Islet precursor cell (in vitro differentiated cells): ENCODE results near the gene DCX.

Experiments
- DNase-seq: peaks from one replicate; pipeline ENCODE4 v3.0.0-alpha.2; 2018

The DCX gene

DNA sequence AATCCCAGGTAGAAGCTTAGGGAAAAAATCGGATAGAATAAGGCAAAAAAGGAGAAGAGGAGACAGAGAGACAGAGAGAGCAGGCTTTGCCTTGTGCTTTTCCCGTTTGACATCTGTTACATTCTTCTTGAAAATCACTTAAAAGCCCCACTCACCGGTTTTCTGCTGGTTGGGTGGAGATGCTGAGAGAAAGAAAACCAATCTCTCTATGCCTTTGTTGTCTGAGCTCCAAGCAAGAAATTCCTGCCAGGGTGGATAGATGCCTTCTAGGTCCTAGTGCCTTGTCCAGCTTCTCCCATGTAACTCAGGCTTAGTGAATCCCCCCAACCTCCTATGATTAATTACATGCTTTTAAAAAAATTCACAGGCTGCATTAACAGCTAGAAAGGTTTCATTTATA, at the start of gene DCX:
Gene DCX, minus strand, starts transcription at position 210 of the 400 bp plus-strand sequence. CDS start 1,794 bp downstream, outside the sequence.
- DNase-seq: peak; percentile 56

DNA sequence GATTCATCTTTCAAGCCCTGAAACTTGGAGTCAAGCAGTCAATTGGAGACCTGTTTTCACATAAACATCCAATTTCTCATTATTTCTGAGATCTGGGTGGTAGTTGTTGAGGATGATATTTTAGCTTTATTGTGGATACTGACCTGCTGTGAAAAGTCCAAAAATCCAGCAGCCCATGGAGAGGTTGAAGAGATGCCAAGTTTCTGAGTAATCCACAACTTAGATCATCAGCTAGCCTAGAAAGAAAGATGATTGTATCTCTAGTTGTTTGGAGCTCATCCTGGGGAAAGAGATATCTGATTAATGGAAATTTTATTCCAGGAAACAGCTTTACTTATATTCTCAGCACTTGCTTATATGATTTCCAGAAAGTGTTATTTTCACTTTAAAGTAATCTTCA, 48.6 kb upstream of the DCX start:
- DNase-seq: no peak

DNA sequence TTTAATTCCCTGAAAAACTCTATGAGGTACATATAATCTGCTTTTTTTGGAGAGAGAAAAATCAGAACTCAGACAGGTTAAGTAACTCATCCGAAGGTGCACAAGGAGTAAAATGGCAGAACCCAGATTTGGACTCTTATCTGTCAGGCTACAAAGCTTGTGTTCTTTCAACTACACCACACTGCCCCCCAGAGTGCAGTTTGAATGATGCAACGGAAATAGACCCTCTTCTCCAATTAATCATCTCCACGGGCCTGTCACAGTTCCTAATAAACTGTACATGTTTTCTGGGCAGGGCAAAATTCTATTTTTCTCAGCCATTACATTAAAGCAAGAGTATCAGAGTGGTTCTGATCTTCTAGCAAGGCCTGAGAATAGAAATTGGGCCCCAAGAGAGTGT, 35.3 kb upstream of the DCX start:
- peak; percentile 67 for DNase-seq

DNA sequence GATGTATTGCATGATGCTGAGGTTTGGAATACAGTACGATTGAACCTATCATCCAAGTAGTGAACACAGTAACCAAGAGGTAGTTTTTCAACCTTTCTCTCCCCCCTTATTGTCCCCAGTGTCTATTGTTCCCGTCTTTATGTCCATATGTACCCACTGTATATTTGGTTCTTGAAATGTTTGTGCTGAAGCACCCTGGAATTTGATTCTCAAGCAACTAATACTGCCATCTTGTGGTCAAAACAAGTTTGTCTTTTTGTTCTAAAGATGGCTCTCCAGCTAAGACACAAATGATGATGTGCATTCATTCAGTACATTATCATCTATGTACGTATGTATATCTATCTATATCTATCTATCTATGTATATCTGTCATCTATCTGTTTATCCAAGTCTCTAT, 33.5 kb upstream of the DCX start:
- DNase-seq: no peak

DNA sequence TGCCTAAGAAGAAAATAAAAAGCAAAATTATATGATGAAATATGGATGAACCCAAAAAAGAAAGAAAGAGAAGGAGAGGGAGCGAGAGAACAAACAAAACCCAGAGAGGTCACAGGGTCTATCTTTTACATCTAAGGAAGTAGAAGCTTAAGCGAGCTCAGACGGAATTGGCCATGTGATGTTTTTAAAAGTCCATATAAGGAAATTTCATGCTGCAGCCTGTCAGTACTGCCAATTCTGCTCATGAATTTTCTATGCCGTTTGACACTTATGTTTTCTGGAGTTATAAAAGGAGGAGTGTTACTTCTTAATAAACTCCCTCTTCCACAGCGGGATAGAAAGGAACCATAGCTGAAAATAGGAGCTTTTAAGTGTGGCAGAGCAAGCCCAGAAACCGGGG, 32.9 kb upstream of the DCX start:
- no peak for DNase-seq

DNA sequence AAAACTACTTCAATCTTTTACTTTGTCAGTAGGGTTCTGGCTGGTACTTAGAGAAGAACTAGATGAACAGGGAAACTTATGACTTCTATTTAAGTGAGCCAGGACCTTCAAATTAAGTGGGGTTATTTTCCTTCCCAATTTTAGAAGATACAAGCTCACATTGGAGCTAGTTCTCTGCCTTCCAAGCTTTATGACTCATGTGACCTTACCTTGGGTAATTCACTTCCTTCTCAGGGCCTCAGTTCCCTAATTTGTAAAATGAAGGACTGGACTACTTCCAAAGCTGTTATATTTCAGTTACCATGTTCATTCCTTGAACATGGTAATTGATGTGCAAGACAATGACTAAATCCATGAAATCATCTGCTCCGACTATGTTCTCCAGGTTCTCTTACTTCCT, 32.0 kb upstream of the DCX start:
- DNase-seq: no peak

DNA sequence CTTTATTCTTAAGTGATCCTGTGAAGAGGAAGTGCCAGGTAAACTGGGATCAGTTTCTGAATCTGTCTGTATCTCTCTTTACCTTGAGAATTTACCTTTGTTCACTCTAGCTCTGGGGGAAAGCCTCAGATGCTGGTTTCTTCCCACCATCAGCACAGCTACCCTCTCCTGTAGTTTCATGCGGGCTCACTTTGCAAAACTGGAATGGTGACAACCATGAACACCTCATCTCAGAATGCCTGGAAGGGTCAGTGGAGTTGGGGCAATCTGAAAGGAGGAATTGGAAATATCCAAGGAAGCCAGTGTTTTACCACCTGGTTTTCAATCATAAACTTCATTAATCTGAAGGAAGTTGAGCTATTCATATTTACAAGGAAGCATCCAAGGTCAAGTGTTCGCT, 30.8 kb upstream of the DCX start:
- no peak for DNase-seq

DNA sequence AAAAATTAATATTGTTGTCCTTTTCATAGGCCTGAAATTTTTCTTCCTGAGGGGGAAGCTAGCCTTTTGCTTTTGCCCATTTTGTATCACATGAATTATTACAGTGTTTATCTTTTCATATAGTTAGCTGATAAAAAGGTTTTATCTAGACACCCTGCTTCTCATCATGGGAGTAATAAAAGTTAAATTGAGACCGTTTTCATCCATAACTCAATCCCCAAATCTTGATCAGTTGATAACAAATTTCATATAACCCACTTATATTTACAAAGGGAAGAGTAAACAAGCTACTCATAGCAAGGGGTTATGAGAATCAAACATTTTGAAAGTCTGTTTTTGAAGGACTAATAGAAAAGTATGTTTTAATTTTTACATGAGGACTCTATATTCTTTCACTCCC, 23.5 kb upstream of the DCX start:
- no peak for DNase-seq

DNA sequence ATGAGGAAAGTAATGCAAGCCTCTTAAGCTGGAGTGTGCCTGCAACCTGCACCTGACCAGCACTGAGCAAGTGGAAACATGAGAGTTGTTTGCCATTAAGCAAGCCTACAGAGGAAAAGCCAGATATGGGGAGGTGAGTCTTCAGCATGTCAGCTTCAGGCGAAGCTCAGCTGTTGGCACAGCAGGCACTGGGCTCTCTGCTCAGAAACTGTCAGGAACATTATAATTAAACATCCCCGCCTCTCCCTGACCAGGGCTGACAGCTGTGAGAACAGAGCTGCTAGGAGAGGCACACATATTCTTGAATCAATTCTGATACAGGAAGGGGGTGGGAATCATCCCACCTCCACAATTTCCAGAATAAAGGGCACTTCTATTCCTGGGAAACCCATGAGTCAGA, 19.0 kb upstream of the DCX start:
- no peak for DNase-seq

DNA sequence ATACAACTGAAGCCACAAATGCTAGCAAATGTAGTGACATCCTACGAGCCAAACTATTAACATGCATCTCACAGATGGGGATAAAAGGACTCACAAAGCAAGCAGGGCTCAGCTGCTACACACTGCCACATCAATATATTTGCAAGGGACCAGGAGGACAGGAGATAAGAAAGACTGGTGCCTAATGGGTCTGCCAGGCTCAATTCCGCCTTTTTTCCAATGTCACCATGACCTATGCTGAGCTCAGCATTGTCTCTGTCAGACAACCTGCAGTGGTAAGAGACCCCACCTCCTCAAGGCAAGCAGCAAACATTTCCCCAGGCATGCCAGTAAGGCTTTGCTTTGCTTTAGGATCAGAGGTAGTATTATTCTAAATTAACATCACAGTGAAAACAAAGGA, 435 bp downstream of the DCX start:
- no peak for DNase-seq

DNA sequence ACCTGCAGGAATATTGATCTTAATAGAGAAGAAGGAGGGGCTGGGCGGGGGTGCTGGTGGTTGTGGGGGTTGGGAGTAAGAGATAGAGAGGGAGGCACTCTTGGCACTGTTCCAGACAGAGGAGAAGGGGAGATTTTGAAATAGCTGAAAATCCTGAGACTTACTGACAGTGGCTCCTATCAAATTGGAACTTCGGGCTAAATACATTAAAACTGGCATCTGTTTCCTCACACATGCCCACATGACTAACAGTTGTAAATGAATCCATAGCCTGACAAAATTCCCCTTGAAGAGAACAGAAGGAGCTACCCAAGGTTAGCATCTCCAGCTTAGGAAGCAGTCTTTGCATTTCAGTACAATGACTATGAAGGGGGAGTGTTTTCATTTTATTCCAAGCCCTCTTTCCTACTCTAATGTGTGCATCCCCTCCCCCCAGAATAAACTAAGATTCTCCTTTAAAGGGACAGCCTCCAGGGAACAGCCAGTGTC, 1.4 kb downstream of the DCX start:
- DNase-seq: no peak

DNA sequence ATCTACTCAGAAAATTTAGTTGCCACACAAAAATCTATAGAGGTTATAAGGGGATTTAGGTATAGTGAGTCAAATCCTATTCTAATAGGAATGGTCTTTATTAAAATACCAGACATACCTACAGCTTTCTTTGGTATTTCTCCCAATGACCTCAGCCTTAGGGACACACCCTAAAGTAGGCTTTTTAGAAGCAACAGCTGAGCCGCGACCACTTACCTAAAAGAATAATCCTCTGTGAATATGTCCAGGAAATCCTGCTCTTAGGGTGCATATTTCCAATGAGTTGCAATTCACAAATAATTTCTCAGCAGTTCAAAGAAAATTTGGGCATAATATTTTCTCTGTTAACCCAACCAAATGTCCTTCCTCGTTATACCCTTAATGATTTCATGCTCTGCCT, 2.7 kb downstream of the DCX start:
- DNase-seq: no peak

DNA sequence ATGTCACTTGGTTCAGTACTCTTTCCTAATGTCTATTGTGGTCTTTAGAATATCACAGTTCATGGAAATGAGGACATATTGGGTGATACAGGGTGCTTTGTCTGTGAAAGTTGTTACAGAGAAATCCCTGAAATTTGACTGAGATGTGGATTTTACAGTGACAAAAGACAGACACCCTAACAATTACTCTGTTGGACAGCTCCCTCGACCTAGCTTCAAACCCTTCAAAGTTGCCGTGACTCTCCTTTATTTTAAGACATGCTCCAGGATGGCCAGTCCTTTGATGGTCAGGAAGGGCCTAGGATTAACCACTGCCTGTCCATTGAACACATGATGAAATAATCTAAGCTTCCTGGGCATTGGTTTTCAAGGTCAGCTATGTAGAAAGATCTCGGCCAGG, 4.0 kb downstream of the DCX start:
- DNase-seq: no peak

DNA sequence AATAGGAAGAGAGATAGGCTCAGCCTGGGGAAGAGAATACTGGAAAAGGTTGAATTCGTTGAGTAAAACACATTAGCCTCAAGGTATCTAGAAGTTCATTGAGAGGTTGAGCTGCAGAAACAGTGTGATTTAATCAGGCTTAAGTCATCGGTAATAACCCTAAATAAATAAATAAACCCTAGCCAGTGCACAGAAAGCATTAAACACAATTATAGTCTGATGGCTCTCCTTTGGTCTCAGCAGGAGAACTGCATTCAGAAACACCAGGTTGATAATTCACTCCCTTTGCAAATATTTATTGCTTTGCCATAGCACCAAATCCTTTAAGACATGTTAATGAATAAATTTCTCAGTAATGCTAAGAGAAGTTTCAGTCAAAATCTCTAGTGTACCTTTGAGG, 9.6 kb downstream of the DCX start:
- DNase-seq: no peak

DNA sequence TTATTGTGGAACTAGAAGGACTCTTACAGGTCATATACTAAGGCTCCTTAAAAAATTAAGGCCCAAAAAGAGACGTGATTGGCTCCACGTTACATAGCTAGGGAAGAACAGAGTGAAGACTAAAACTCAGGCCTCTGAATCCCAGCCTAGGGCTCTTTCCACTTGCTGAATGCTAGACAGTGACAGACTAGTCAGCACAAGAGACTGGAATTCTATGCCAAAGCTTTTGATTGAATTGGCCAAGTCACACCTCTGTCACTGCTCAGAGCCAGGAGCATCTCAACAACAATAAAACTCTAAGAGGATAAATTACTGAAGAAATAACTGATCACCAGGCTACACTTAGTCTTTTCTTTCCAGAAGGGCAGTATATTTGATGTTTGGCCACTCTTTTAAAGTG, 16.8 kb downstream of the DCX start:
- no peak for DNase-seq

DNA sequence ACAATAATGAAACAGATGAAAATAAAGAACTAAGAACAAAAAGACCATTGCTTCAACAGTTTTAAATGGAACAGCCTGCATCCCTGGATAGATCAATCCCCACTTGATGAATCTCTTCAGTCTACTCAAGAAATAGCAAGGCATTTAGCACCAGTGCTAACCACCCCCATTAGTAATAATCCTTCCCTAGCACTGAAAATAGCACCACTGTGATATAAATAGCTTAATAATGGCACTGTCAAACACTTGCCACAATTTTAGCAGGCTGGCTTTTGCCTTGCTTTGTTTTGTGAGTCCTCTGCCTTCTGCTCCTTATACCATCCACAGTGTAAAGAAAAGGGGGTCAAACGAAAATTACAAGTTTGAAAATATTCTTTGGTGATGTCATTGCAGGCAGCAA, 17.4 kb downstream of the DCX start:
- no peak for DNase-seq

DNA sequence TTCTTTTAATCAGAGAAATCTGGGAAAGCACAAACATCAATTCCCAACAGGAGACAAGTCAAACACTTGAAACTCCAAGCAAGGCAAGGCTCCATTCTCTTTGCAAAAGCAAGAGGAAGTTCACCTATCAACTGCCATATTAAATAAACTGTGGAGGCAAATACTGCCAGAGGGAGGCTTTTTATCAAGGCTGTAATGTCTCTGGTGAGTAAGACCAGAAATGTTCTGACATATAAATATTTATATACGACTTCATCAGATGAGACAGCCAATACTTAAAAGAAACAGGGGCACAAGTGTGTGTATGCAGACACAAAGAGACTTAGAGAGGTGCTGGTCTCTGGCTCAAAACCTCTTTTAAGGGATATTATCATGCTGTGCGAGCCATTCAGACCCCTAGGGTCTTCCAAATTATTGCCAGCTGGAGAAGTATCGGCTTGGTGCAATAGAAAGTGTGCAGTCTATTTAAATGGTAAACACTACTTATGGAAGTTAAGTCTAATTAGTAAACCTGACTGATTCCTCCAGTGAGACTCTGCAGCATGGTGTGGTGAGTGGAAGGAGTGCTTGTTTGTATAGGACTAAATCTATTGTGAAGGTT, 24.4 kb downstream of the DCX start:
- DNase-seq: no peak

DNA sequence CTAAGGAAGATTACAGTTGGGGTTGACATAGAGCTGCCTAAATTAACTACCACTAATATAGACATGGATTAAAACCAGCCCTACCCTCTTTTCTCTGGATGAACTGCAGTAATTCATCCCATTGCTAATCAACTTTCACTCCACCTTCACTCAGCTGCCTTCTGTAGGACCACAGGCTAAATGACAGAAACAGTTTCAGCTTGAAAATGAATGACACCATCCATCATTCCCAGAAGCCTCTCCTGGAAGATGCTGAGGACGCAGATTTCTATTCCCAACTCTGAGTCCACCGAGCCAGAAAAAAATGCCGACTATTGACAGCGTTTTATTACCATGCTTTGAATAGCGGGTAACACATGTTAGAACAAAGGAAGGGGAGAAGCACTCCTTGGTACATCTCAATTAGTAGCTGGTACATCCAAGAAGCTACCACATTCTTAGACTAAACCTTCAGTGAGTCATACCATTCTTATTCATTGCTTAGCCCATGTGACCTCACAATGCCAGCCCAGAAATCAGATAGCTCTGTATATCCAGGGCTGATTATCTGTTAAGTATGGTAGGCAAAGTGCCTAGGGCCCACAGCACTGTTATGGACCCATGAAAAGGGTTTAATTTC, 25.3 kb downstream of the DCX start:
- no peak for DNase-seq

DNA sequence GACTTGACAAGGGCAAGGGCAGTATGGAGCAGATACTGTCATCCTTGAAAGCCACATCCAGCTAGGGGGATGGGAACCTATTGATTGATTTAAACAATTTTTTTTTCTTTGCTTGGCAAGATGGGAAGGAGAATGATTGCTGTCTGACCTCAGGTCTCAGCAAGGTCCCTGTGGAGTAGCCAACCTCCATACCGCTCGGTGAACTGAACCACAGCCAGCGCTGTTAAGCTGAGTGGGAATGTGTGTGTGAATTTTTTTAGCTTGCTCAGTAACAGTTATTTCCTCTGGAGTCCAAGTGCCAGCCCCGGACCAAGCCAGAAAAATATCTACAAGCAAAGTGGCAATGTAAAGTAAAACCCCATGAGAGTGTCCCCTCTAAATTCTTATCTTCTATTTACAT, 25.9 kb downstream of the DCX start:
- no peak for DNase-seq

DNA sequence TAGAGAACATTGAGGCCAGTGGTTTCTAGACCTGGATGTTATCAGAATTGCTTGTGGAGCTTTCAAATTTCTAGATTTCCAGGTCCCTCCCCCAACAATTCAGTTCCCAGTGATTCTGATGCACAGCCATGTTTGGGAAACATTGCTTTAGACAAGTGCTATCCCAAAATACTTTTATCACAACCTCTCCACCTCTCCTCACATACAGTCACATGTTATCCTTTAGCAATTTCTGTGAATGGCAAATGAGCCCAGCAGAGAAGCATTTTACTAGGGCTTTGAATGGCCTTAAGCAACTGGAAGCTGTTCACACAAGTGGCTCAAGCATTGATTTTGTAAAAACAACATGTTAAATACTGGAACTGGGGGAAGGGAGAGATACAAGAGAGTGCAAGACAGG, 29.7 kb downstream of the DCX start:
- DNase-seq: no peak

DNA sequence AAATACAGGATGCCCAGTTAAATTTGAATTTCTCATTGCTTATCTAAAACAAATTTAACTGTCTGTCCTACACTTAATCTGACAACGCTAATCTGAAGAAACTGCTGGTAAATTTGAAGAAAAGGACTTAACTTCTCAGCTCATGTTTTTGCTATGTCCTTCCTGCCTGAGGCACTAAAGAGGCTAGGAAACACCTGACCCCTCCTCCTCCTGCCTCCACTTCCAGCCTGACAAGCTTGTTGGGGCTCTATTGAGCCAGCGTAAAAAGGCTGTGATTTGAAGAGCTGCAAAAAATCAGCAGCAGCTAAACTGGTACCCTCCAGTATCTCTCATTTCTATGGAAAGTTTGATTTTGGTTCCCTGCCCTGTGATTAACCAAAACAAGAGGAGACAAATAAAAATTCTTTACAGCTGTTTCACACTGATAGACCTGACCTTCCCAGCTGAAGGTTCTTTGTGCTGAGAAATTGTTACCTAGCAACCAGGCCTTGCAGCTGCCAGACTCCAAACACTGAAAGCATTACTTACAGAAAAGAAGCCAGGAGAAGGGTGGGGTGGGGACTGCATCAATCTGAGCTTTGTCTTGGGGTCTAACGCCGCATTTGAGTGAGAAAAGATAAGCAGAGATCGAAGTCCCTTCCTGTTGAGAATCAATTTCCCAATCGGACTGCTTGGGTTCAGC, 35.0 kb downstream of the DCX start:
- DNase-seq: peak; percentile 67

DNA sequence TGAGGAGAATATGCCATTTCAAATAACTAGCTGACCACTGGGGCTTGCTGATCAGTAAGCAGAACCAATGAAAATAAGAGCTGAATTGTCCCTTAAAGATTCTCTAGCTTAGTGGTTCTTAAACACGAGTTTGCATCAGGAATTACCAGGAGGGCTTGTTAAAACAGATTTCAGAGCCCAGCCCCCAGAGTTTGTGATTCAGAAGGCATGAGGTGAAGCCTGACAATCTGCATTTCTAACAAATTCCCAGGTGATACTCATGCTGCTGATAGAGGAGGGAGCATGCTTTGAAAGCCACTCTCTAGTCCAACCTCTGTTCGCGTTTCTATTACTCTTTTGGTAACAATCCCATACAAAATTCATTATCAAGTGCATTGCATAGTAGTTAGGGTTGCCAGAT, 35.5 kb downstream of the DCX start:
- no peak for DNase-seq

DNA sequence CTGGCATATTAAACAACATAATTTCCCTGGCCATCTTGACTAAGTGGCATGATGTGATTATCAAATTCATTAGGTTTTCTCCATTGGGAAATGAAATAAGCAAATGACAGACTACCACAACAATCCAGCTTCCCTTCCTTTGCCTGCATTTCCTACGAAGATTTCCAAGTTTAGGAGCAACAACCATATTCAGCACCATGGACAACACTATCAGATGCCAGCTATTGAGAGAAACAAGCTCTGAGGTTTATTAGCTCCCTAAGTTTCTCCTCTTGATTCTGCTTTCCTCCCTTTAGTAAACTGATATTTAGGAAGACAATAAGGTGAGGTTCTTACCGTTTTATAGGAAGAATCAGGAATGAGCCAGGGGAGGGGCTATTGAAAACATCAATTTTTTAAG, 36.2 kb downstream of the DCX start:
- no peak for DNase-seq

DNA sequence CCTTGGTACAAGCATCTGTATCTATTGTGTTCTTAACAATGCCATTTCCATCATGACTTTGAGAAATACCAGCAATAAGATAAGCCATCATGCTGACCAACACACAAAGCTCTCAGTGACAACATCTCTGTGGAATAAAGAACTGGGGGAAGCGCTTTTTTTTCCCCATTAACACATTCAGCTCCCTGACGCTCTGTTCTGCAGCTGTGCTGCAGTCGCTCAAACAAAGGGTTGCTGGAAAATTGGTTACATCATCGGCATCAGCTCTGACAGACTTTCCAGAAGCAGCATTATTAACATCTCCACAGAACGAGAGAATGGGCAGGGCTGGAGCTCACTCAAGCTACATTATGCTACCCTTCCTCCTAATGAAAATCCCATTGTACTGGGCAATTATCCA, 39.9 kb downstream of the DCX start:
- DNase-seq: no peak
